NCI-H1436 treated with DMSO at 0.1 percent for 48 hours (cell line): ENCODE data around the gene INO80E.
"Not testable (repeated sequence)": the region's sequence is repeated elsewhere in the genome, so short reads cannot be mapped to it uniquely, and the experiment has no call there.

ENCODE experiments used
- DNase-seq: peaks from one replicate; lab custom pipeline; 2025; lab: John Stamatoyannopoulos, UW

The INO80E gene

DNA sequence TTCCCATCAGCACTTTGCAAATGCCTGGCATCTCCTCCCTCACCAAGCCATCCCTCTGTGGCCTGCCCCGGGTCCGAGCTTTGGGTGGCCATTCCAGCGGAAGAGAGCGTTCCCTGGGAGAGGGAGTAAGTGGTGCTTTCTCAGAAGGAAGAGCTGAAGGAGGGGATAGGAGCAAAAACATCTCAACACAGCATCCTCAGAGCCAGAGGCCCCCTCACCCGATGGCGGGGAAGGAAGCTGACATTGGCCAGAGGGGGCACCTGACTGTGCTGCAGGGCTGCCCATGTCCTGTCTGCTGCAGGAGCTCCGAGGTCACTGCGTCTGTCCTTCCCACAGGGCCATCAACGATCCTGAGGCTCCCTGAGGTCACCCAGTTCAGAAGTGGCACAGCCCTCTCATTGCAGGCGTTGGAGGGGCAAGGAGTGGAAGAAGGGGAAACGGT, 35.5 kb downstream of the INO80E start:
- DNase-seq: no peak

DNA sequence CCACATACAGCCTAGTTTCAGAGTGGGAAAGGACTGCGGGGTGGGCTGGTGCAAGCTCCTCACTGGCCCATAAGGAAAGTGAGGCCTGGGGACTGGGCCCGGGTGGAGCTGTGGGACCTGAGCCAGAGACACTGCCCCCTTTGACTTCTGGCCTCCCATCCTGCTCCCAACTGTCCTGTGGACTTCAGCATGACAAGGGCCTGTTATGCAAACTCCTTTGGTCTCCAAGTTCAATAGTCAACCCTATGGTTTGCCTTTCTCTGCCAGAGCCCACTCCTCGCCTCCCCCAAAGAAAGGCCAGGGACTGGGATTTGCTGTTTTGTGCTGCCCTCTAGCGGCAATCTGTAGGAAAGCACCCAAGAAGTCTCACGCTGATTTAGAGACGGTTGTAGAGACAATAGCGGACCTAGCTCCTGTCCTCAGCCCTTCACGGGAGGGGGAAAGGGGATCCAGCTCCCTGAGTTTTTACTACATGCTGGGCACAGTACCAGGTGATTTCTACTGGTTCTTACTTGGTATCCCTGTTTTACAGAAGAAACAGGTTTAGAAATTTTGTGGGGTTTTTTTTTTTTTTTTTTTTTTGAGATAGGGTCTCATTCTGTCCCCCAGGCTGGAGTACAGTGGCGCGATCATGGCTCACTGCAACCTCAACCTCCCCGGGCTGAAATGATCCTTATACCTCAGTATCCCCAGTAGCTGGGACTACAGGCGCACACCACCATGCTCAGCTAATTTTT, 36.2 kb downstream of the INO80E start:
- DNase-seq: peak; percentile 60

DNA sequence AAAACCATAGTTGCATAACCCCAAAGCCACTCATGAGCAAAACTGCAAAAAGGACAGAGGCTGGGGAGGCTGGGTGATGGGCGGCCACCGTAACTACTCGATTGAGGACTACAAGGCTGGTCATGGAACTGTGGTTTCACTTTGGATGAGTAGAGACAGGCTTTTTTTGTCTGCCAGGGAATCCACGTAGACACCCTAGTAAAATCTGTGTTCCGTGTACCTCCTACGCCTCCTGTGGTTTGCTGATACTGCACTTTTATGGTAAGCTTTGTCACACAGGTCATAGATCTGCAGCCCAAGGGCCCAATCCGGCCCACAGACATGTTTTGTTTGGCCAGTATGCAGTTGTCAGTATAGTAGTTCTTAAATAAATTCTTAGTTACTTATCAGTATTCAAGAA, 37.2 kb downstream of the INO80E start:
- no peak for DNase-seq

DNA sequence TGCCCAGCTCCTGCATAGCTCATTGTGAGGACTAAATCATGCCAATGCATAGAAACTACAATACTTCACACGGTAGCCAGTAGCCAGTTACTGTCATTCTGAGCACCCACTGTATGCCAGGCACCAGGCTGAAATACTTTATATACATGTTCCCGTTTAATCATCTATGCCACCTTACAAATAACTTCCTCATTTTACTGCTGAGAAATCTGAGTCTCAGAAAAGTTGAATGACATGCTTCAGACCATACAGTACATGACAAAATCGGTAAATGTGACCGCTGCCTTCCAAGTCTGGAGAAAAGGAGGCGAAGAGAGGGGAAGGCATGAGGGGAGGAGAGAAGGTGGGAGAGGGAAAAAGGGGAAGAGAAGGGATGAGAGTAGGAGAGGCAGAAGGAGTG, 44.2 kb downstream of the INO80E start:
- no peak for DNase-seq

DNA sequence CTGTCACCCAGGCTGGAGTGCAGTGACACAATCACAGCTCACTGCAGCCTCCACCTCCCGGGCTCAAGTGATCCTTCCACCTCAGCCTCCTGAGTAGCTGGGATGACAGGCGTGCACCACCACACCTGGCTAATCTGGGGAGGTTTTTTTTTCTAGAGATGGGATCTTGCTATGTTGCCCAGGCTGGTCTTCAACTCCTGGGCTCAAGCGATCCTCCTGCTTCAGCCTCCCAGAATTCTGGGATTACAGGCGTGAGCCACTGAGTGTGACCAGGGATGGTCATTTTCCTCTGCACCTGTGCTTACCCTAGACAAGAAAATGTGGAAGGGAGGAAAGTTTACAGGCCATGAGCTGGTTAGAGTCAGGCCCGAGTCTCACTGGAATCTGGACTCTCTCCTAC, 44.6 kb downstream of the INO80E start:
- not testable (repeated sequence) for DNase-seq

DNA sequence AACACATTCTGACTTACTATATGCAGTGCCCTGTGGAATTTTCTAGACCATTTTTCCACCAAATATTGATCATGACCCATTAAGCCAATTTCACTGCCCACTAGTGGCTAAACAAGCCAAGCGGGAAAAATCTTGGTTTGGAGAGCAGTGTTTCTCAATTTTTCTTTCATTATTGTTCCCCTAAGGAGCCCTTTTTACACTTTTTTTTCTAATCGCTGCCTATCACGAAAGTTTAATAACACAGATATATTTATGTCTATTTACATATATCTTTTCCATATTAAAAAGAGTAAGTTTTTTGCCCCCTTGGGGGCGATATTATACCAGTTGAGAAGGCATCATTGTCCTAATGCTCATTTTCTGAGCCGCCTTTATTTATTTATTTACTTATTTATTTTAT, 45.8 kb downstream of the INO80E start:
- DNase-seq: no peak

DNA sequence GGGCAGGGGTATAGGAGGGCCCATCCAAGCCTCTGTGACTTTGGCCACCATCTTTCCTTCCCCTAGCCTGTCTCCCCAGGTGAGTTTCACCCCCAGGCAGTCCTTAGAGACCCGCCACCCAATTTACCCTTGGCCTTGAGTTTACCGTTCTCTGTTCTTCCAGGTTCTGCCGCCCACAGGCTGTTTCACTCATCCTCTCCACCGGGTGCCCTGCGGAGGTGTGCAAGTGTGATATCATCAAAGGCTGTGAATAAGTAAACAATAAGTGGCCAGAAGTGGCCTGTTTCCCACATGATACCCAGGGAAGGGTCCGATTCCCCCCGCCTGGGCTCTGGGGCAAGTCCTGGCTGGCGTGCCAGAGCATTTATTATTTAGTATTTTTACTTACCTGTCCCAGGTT, 50.1 kb downstream of the INO80E start:
- DNase-seq: no peak

DNA sequence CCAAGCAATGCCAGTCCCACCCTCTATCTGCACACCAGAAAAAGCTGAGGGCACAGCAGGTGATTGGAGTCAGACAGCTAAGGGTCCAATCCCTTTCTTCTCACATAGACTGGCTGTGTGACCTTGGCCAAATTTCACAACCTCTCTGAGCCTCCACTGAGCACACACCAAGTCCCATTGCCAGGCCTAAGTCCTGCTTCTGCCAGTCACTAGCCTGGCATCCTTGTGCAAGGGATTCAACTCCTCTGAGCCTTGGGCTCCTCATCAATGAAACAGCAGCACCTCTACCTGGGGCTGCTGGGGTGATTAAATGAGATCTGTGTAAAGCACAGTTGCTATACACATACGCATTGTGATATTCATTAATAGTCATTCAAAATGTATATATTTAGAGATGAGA, 50.5 kb downstream of the INO80E start:
- DNase-seq: no peak

DNA sequence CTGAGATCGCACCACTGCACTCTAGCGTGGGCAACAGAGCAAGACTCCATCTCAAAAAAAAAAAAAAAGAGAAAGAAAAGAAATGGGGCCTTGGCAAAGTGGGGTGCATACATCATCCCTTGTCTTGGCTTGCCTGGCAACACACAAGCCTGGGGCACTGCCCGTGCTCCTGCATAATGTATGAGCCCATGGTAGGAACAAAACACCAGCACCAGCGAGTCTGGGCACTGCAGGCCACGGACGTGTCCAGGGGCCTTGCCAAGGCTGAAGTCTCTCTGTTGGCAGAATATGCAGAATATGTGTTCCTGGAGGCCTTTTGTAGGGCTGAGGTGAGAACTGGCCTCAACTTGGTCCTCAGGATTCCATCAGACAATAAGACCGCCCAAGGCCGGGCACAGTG, 53.8 kb downstream of the INO80E start:
- no peak for DNase-seq

DNA sequence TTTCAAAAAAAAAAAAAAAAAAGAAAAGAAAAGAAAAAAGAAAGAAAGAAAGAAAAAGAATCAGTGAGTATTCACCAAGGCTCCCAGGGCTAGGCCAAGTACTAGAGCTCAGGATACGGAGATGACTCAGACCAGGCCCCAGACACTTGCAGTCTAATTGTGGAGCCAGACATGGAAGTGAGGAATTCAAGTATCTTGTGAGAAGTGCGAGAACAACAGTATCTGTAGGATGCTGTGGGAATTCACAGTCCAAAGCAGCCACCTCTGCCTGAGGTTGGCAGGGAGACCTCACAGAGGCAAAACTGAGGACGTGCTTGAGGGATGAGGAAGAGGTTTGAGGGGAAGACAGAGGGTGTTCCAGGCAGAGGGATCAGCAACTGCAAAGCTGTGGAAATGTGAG, 55.5 kb downstream of the INO80E start:
- DNase-seq: no peak

DNA sequence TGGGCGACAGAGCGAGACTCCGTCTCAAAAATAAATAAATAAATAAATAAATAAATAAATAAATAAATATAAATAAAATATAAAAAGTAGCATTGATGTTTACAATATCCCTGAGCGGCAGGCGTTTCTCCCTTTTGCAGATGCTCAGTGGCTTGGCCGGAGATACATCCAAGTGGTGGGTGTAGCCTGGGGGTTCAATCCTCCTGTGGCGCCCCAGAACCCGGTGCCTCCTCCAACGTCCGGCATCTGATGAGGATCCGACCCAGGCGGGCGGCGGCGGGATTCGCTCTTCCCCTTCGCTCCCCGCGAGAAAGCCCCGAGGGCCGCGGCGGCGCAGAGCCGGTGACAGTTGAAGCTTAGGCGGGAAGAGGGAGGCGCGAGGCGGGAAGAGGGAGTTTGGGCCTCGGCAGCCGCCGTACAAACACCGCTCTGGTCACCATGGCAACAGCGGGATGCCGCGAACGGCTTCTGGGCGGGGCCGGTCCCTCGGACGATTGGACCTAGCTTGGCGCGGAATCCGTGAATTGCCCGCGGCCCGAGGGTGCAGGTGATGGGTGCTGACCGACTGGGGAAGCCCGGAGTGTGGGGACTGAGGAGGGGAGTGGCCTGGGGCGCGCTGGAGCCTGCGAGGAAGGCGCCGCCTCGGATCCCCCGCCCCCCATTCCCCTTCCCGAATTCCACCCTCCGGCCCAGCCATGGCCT, 56.8 kb downstream of the INO80E start:
- peak; percentile 44 for DNase-seq

DNA sequence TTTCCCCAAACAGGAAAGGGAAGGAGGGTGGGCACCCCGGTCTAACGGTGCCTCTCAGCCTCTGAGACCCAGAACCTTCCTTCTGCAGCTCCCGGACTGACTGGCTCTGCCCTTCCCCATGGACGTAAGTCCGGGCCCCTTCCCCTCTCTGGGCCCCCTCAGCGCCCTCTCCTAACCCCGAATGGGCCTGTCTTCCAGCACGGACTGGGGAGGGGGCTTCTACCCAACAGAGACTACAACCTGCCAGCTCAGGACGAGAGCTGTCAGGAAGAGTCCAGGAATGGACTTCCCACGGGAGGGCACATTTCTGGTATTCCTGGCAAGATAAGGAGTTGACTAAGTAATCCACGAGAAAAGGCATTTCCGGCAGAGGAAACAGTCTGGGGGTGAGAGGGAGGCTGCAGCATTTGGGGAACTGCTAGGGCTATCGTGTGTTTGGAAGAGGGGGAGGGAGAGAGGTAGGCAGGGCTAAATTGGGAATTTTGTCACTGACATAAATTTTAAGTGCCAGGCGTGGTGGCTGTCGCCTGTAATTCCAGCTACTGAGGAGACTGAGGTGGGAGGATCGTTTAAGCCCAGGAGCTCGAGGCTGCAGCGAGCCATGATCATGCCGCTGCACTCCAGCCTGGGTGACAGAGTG, 57.5 kb downstream of the INO80E start:
- no peak for DNase-seq

DNA sequence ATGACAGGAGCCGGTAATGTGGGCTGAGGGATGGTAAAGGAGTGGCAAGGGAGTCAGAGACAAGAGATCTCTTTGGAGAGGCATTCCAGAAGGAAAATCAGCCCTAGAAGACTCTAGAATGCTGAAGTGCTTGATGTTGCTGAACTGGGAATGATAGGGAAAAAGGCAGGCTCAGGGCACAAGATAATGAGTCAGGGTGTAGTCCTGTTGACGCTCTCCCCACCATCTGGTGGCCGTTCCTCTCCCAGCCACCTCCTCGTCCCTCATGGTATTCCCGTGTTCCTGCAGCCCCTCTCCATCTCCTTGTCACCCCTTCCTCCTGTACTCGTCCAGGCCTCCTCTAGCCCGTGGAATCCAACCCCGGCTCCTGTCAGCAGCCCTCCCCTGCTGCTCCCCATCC, 58.4 kb downstream of the INO80E start:
- no peak for DNase-seq

DNA sequence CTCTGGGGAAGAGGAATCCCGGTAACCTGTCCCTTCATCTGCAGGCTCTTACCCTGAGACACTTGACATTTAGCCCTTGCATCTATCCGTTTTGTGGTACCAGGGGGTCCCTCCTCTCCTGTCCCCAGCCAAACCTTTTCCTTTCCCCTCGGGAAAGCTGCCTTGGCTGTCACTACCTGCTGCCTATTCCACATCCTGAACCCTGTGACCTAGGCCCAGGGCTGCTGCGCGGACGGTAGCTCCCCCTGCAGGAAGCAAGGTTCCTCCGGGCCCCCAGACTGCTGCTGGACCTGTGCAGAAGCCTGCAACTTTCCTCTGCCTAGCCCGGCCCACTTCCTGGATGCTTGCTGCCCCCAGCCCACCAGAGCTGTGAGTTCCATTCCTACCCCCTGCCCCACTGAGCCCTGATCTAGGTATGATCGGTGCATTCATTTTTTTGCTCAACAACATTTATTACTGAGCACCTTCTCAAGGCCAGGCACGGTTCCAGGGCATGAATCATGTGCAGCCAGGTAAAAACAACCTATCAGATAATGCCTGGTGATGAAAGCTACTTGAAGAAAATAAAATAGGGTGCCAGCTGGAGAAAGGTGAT, 59.0 kb downstream of the INO80E start:
- no peak for DNase-seq
